ENCODE data around the gene ZNF550.

GRCh38 chr19:57606931-57607330 lies 47.3 kb upstream of the ZNF550 start:
- TF ChIP-seq RCOR1 (IDR thresholded peaks at IDR 0.05; ENCODE audit: low read depth, low read length) (no peak), ZSCAN20 (CRISPR knock-in tag; IDR thresholded peaks at IDR 0.05) (no peak), CEBPB (IDR thresholded peaks at IDR 0.05) (no peak), RNF2 (IDR thresholded peaks at IDR 0.05; ENCODE audit: borderline replicate concordance, low read depth) (no peak), CTCF (IDR thresholded peaks at IDR 0.05) (no peak), POLR2A (IDR thresholded peaks at IDR 0.05; ENCODE audit: low read length) (no peak), RFX5 (IDR thresholded peaks at IDR 0.05) (no peak), FOSL2 (IDR thresholded peaks at IDR 0.05) (no peak), FOSL2 (CRISPR knock-in tag; IDR thresholded peaks at IDR 0.05) (no peak), REST (IDR thresholded peaks at IDR 0.05) (no peak), ZFP36 (IDR thresholded peaks at IDR 0.05; ENCODE audit: borderline replicate concordance, partially characterized antibody) (no peak)

Data from A549 (cell line).